ENCODE measurements around the gene UNC93B1.
"Not testable (repeated sequence)": the region's sequence is repeated elsewhere in the genome, so short reads cannot be mapped to it uniquely, and the experiment has no call there.

UNC93B1 gene

GRCh38 chr11:67985302-67985701, 18.6 kb downstream of the UNC93B1 start:
- not testable (repeated sequence) for DNase-seq

- no peak for DNase-seq
Measured at GRCh38 chr11:67983951-67984350, 19.9 kb downstream of the UNC93B1 start.

GRCh38 chr11:67982255-67982857, 21.5 kb downstream of the UNC93B1 start:
- DNase-seq = not testable (repeated sequence)

GRCh38 chr11:67981226-67981625, 22.7 kb downstream of the UNC93B1 start:
- not testable (repeated sequence) for DNase-seq

GRCh38 chr11:67978766-67979418, 25.0 kb downstream of the UNC93B1 start:
- not testable (repeated sequence) for DNase-seq

GRCh38 chr11:67974746-67975145, 29.2 kb downstream of the UNC93B1 start:
- DNase-seq = not testable (repeated sequence)

GRCh38 chr11:67965830-67966348, 38.0 kb downstream of the UNC93B1 start:
- not testable (repeated sequence) for DNase-seq

GRCh38 chr11:67964746-67965145, 39.2 kb downstream of the UNC93B1 start:
- not testable (repeated sequence) for DNase-seq

GRCh38 chr11:67963879-67964278, 40.0 kb downstream of the UNC93B1 start:
- not testable (repeated sequence) for DNase-seq

GRCh38 chr11:67963217-67963616, 40.7 kb downstream of the UNC93B1 start:
- DNase-seq = not testable (repeated sequence)

GRCh38 chr11:67956236-67956635, 47.7 kb downstream of the UNC93B1 start:
- DNase-seq = not testable (repeated sequence)

GRCh38 chr11:67955461-67956007, 48.4 kb downstream of the UNC93B1 start:
- DNase-seq = peak; percentile 83

GRCh38 chr11:67954971-67955370, 48.9 kb downstream of the UNC93B1 start:
- DNase-seq = peak; percentile 12

- DNase-seq = not testable (repeated sequence)
Measured at GRCh38 chr11:67954251-67954650, 49.6 kb downstream of the UNC93B1 start.

- DNase-seq = not testable (repeated sequence)
Measured at GRCh38 chr11:67950705-67951104, 53.2 kb downstream of the UNC93B1 start.

- not testable (repeated sequence) for DNase-seq
Measured at GRCh38 chr11:67947785-67948184, 56.1 kb downstream of the UNC93B1 start.

GRCh38 chr11:67946403-67946802, 57.5 kb downstream of the UNC93B1 start:
- DNase-seq = not testable (repeated sequence)

GRCh38 chr11:67943406-67943805, 60.5 kb downstream of the UNC93B1 start:
- DNase-seq = not testable (repeated sequence)

Measured in stimulated activated CD4-positive, alpha-beta T cell treated with anti-CD3 and anti-CD28 coated beads, Interleukin-4, amount 100 ng/mL, for 1 hour (primary cell).